M059J (cell line): ENCODE data around the gene ACOXL. TPM values are rescaled to one million over a fixed set of nuclear protein-coding genes. Genes with fewer than 3 reads are reported as not detected.

Source experiments
- DNase-seq: peaks from one replicate; pipeline ENCODE4 v3.0.0-alpha.2; 2012; ENCODE audit warnings: low read depth
- total RNA-seq: library from RNA; depleted of rRNA; stranded (reverse); fragments of >200 nt; shearing (Covaris generic); gene quantifications from 2 replicates; pipeline ENCODE4 v1.2.3, GENCODE V29; 2014

The ACOXL gene
- total RNA-seq, 1 experiment from 2014 or later: not detected

GRCh38 chr2:110874453-110875383 lies 142.3 kb downstream of the ACOXL start:
- DNase-seq: no peak

- DNase-seq: no peak
Observed at GRCh38 chr2:110875384-110875725, 143.0 kb downstream of the ACOXL start.

GRCh38 chr2:110876167-110876999 lies 144.0 kb downstream of the ACOXL start:
- no peak for DNase-seq

DNA sequence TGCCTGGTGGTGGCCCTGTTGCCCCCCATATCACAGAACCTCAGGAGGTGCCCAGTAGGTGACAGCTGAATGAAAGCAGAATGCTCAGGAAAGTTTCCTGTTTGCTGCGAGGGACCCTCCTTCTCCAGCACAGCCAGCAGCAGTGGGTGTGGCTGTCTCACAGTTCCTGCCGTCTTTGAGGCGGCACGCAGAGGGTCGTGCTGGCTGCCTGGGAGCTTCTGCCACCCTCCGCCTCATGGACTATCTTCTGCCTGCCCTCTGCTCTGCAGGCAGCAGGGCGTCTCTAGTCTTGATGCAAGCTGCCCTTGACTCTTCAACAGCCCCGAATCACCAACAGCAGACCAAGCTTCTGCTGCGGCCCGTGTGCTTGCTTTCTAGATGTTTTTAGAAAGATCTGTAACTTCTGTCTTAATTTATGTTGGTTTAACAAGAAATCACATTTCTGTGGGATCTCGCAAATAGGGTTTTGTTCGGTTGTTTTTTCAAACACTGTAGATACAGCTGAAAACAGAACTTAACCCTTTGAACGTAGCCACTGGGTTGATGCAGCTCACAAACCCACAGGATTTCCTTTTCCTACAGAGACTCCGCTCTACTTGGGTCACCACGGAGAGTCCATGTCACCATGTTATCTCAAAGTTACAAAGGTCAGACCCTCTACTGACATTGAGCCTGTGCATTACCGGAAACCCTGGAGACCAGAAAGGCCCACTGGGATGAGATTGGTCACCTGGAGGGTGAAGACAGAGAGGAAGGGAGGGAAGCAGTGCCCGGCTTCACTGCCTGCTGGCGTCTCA lies 144.9 kb downstream of the ACOXL start:
- no peak for DNase-seq

GRCh38 chr2:110878150-110878549 lies 145.8 kb downstream of the ACOXL start:
- no peak for DNase-seq

DNA sequence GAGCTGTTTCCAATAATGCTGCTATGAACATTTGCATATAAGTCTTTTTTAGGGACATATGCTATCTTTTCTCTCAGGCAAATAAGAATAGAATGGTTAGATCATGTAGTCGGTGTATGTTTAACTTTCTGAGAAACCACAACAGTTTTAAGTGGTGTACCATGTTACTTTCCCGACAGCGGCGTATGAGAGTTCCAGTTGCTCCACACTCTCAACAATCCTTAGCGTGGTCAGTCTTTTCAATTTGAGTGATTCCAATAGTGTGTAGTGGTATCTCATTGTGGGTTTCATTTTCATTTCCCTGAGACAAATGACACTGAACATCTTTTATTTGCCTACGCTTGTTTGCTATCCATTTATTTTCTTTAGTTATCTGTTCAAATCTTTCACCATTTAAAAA lies 149.5 kb downstream of the ACOXL start:
- DNase-seq: no peak

- DNase-seq: no peak
Observed at GRCh38 chr2:110883406-110883805, 151.0 kb downstream of the ACOXL start.

DNA sequence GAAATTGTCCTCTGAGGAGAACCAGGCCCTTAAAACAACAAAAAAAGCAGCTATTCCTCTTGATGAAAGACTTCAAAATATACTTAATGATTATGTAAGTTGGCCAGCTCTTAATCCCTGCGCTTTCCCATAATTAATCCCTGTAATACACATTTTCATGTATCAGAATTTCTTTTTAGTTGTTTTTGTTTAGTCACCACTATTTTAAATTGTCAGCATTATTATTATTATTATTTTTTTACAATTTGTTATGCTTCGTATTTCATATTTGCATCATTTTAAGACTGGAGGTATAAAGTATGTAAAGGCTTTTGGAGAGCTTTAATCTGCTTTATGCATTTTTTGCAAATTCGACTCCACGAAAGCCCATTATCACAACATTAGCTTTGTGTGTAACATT lies 152.9 kb downstream of the ACOXL start:
- no peak for DNase-seq

GRCh38 chr2:110886826-110887573 lies 154.6 kb downstream of the ACOXL start:
- peak; percentile 18 for DNase-seq

- no peak for DNase-seq
Observed at GRCh38 chr2:110888411-110888810, 156.0 kb downstream of the ACOXL start.

- DNase-seq: no peak
Observed at GRCh38 chr2:110891626-110892025, 159.3 kb downstream of the ACOXL start.

- DNase-seq: no peak
Observed at GRCh38 chr2:110896226-110896625, 163.9 kb downstream of the ACOXL start.

DNA sequence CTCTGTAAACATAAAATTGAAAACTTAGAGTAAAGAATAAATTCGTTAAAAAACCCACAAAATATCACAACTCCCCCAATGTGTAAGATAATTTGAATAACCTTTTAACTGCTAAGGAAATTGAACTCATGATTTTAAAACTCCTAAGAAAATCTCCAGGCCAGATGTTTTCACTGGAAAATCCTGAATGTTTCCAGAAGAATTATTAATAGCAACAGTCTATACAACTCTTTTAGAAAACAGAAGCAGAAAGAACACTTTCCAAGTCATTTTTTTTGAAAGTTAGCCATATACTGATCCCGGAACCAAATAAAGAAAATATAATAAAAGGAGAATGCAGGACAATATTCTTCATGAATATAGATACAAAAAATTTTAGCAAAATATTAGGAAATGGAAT lies 165.6 kb downstream of the ACOXL start:
- no peak for DNase-seq

- no peak for DNase-seq
Observed at GRCh38 chr2:110900191-110900590, 167.8 kb downstream of the ACOXL start.

GRCh38 chr2:110903548-110903947 lies 171.2 kb downstream of the ACOXL start:
- DNase-seq: peak; percentile 24

GRCh38 chr2:110904116-110904778 lies 171.9 kb downstream of the ACOXL start:
- no peak for DNase-seq

DNA sequence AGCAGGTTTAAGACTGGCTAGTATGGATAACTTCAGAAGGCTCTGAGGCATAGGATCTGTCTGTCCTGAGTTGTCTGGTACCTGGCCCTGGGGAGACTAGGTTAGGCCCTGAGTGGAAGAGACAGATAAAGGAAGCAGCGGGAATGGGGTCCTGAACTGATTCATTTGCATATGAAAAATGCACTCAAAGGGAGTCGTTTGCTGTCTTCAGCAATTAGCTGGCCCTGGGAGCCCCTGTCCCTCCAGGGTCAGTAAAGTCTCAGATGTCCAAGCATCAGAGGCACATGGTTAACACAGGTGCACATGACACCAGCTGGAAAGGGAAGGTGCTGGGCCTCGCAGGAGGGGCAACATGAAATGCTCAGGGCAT lies 172.4 kb downstream of the ACOXL start:
- DNase-seq: no peak

DNA sequence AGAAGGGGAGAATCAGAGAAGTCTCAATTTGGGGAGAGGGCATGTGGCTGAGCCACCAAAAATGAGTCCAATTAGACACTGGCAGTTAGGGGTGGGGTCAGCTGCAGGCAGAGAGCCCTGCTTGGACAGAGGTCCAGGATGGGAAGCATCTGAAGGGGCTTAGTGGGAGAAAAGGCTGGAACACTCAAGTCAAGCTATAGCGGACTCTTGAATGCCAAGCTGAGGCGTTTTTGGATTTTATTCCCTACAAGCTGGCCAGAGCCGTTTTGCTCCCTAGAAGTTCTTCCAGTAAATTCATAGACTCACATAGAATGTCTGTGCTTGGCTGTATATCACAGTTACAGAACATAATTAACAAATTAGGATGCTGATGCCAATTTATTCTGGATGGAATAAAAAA lies 172.8 kb downstream of the ACOXL start:
- DNase-seq: no peak

DNA sequence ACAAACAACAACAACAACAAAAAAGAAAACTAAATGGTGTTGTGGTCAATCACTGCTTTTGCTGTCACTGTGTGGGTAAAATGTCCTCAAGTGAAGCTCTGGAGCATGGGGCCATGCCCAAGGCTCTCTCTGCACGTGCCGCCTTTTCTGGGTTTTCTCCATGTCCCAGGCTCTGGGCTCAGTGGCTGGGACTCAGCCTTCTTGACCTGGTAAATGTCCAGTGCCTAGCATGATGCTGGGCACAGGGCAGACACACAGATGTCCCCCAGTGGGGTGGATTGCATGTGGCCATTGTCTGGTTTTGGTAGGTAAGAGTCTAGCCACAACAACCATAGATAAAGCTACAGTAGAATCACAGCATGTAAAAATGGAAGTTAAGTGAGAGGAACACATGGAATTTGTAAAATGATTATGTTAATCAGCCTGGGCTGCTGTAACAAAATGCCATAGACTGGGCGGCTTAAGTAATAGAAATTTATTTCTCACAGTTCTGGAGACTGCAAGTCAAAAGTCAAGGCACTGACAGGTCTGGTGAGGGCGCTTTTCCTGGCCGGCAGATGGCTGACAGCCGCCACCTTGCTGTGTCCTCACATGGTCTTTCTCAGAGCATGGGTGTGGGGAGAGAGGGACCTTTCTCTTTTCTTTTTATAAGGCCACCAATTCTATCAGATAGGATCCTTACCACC lies 174.4 kb downstream of the ACOXL start:
- DNase-seq: no peak

DNA sequence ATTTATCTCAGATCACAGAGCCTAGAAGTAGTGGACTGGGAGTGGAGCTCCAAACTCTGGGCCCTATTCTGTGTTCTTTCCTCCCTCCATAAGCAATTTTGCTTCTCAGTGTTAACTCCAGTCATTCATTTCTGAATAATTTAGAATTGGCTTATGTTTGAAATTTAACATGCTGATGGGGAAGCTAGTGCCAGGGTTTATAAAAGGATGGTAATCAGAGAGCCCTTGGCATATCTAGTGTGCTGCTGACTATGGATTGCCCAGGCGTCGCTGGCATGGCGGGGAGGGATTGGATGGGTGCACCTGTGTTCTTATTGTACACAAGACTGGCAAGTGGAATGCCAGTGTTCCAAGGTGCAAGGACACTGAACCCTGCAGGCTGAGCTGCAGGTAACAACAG lies 177.1 kb downstream of the ACOXL start:
- no peak for DNase-seq
